GM12864 (cell line): ENCODE results near the gene GALNT14.

Experiments used
- DNase-seq: peaks from one replicate; pipeline ENCODE4 v3.0.0-alpha.2; 2011; ENCODE audit warnings: low read depth
- H3K4me3 ChIP-seq: 2 replicates; pipeline ENCODE4 v1.5.1; 2011; ENCODE audit warnings: mild to moderate bottlenecking, low read depth, low read length, control low read depth
- CTCF ChIP-seq: IDR thresholded peaks from 2 replicates; pipeline ENCODE4 v1.5.1; 2011; ENCODE audit warnings: low read depth, mild to moderate bottlenecking, moderate library complexity, low read length, control low read depth, inconsistent platforms; ENCODE audit errors: missing control alignments

The GALNT14 gene

GRCh38 chr2:31060397-31060796, 77.8 kb downstream of the GALNT14 start:
- no peak overlapping the region for H3K4me3 ChIP-seq
- no peak for DNase-seq
- no peak for TF ChIP-seq CTCF

- no peak for DNase-seq
- H3K4me3 ChIP-seq, result no peak overlapping the region
- no peak for TF ChIP-seq CTCF
Observed at GRCh38 chr2:31058096-31059035, 79.9 kb downstream of the GALNT14 start.

- no peak overlapping the region for H3K4me3 ChIP-seq
- DNase-seq, result no peak
- TF ChIP-seq CTCF, result no peak
Observed at GRCh38 chr2:31057691-31058090, 80.5 kb downstream of the GALNT14 start.

- TF ChIP-seq CTCF, result no peak
- DNase-seq, result no peak
- H3K4me3 ChIP-seq, result no peak overlapping the region
Observed at GRCh38 chr2:31055938-31056337, 82.3 kb downstream of the GALNT14 start.

- no peak for TF ChIP-seq CTCF
- no peak overlapping the region for H3K4me3 ChIP-seq
- DNase-seq, result no peak
Observed at GRCh38 chr2:31054842-31055388, 83.3 kb downstream of the GALNT14 start.

- no peak overlapping the region for H3K4me3 ChIP-seq
- no peak for TF ChIP-seq CTCF
- no peak for DNase-seq
Observed at GRCh38 chr2:31053929-31054782, 84.1 kb downstream of the GALNT14 start.
